ENCODE results near the gene RPS6KA3.

Gene RPS6KA3

DNA sequence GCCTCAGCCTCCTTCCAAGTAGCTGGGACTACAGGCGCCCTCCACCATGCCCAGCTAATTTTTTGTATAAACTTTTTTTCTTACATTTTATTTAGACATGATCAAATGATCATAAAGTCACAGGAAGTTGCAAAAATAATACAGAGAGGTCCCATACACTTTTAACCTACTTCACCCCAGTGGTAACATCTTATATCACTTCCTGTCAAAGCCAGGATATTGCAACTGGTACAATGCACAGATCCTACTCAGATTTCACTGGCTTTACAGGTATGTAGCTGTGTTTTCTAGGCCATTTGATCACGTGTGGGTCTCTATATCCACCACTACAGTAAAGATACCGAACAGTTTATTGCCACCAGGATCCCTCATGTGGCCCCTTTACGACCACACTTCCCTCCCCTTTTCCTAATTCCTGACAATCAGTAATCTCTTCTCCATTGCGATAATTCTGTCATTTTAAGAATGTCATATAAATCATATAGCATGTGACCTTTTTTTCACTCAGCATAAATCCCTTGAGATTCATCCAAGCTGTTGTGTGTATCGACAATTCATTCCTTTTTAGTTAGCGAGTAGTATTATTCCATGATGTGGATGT, 18.0 kb downstream of the RPS6KA3 start:
- H3K27ac ChIP-seq: no peak overlapping the region
- TF ChIP-seq, protein P1, sequence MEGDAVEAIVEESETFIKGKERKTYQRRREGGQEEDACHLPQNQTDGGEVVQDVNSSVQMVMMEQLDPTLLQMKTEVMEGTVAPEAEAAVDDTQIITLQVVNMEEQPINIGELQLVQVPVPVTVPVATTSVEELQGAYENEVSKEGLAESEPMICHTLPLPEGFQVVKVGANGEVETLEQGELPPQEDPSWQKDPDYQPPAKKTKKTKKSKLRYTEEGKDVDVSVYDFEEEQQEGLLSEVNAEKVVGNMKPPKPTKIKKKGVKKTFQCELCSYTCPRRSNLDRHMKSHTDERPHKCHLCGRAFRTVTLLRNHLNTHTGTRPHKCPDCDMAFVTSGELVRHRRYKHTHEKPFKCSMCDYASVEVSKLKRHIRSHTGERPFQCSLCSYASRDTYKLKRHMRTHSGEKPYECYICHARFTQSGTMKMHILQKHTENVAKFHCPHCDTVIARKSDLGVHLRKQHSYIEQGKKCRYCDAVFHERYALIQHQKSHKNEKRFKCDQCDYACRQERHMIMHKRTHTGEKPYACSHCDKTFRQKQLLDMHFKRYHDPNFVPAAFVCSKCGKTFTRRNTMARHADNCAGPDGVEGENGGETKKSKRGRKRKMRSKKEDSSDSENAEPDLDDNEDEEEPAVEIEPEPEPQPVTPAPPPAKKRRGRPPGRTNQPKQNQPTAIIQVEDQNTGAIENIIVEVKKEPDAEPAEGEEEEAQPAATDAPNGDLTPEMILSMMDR (conservative IDR thresholded peaks at IDR 0.05): no peak

DNA sequence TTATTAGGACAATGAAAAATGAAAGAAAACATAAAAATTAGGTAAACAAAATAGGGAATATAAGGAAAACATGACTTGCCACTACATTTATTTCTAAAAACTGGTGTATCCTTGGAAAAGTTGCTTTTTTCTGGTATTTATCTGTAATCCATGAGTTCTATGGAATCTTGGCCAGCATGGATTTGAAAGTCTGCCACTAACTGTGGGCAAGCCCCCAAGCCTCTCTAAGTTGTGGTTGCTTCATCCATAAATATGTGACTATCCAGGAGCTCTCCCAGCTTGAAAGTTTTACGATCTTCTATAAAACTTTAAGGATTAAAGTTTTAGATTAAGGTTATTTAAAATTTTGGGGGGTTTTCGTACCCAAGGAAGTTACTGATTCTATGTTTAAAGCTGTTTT, 21.8 kb downstream of the RPS6KA3 start:
- TF ChIP-seq, protein P1 (conservative IDR thresholded peaks at IDR 0.05): no peak
- no peak overlapping the region for H3K27ac ChIP-seq

DNA sequence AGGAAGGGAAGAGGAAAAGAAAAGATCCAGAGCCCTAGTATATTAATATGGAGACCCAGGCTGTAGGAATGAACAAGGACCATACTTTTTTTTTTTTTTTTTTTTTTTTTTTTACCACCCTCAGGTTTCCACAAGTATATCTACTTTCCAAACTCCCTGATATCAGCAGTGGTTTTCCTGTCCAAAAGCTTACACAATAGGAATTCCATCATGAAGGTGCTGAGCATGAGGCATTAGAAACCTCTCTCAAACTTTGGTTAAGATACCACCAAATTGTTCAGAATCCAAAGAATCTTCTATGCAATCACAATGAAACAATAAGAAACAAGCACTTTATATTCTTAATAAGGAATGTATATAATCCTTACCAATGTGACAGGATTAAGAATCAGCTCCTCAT, 26.5 kb downstream of the RPS6KA3 start:
- TF ChIP-seq, protein P1 (conservative IDR thresholded peaks at IDR 0.05): no peak
- no peak overlapping the region for H3K27ac ChIP-seq

DNA sequence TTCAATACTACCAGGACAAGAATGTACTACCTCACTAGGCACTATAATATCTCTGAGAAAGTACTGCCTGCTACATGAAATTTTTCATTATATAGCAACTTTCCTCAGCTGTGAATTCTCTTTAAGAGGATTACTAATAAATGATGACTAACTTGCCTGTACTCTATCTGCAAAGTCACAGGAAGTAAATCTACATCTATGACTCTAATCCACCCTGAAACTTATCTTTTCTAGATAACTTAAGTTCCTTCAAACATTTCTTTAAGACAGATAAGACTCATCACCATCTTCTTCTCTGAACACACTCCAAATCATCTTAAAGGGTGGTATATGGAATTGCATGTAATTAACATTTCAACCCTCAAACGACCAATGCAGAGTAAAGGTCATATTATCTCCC, 28.8 kb downstream of the RPS6KA3 start:
- TF ChIP-seq, protein P1 (conservative IDR thresholded peaks at IDR 0.05): no peak
- H3K27ac ChIP-seq: no peak overlapping the region

DNA sequence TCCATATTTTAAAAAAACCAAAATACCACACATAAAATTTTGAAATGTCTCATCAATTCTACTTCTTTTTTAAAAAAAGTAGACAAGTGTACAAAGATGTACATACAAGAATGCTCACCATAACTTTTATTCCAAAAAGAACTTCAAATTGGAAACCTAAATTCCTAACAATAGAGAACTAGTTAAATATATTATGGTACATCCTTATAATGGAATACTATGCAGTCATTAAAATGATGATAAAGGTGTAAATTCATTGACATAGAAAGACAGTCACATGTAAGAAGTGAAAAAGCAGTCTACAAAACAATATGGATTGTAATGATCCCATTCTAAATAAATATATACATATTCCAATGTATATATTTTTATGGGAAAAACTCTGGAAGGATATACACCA, 31.0 kb downstream of the RPS6KA3 start:
- no peak overlapping the region for H3K27ac ChIP-seq
- TF ChIP-seq, protein P1 (conservative IDR thresholded peaks at IDR 0.05): no peak

DNA sequence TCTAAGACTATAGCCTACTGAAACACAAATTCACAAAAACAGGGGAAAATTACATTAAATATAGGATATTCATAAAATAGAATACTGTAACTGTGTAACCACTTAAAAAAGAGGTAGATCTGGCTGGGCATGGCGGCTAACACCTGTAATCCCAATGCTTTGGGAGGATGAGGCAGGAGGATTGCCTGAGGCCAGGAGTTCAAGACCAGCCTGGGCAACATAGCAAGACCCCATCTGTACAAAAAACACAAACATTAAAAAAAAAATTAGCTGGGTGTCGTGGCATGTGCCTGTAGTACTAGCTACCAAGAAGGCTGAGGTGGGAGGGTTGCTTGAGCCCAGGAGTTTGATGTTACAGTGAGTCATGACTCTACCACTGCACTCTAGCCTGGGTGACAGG, 33.4 kb downstream of the RPS6KA3 start:
- TF ChIP-seq, protein P1 (conservative IDR thresholded peaks at IDR 0.05): no peak

DNA sequence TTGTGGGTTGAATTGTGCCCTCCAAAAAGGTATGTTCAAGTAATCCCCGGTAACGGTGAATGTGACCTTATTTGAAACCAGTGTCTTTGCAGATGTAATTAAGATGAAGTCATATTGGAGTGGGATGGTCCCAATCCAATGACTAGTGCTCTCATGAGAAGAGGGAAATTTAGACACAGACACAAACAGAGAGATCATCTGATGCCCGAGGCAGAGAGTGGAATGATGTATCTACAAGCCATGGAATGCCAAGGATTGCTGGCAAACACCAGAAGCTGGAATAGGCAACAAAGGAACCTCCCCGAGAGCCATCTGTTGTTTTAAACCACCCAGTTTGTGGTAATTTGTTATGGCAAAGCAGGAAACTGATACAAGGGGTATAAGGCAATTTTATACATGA, 35.1 kb downstream of the RPS6KA3 start:
- no peak overlapping the region for H3K27ac ChIP-seq
- TF ChIP-seq, protein P1 (conservative IDR thresholded peaks at IDR 0.05): no peak

More for the DNA sequence above, 33.4 kb downstream of the RPS6KA3 start:
- no peak overlapping the region for H3K27ac ChIP-seq

Data from VCaP (cell line).